Left hindlimb (tissue), 1 donor: Measurements from ENCODE around the gene WLS.

Experiments
- DNase-seq: peaks from one replicate; pipeline ENCODE4 v3.0.0-alpha.2; 2018

The WLS gene

DNA sequence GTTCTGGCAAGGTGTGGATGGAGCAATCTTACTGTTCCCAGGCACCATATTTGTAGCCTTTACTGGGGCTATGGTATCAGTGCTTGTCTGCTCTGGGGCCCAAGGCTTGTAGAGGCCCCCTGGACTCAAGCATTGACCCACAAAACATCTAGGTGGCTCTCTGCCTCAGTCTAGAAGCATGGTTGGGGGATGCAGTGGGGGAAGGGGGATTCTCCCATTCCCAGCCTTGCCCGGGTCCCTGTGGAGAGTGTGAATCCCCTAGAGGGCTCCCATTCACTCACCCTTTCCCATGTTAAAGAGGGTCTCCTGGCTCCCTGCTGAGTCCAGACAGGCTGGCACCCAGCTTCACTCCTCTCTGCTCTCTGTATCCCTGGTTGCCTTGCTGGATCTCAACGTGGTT is 153.7 kb downstream of the WLS start:
- DNase-seq, result no peak
